H9 (cell line): ENCODE measurements around the gene HP. TPM values are rescaled to one million over a fixed set of nuclear protein-coding genes. Genes with fewer than 3 reads are reported as not detected.
"Not testable (repeated sequence)": the region's sequence is repeated elsewhere in the genome, so short reads cannot be mapped to it uniquely, and the experiment has no call there.

Source experiments
- DNase-seq: peaks from one replicate; pipeline ENCODE4 v3.0.0-alpha.2; 2017
- H2AFZ ChIP-seq: one replicate; pipeline ENCODE4 v1.6.1; 2013; ENCODE audit warnings: mild to moderate bottlenecking, low read length, control low read depth, moderate library complexity
- H2AK5ac ChIP-seq: 2 replicates; pipeline ENCODE4 v1.6.1; 2013; ENCODE audit warnings: low read length, control low read depth, mixed read lengths; ENCODE audit not compliant: insufficient read length
- H2BK120ac ChIP-seq: one replicate; pipeline ENCODE4 v1.6.1; 2013; ENCODE audit warnings: low read depth, mild to moderate bottlenecking, low read length, control low read depth, inconsistent platforms; ENCODE audit not compliant: poor library complexity, severe bottlenecking
- H2BK12ac ChIP-seq: 2 replicates; pipeline ENCODE4 v1.6.1; 2013; ENCODE audit warnings: low read length, control low read depth, mixed read lengths, low read depth; ENCODE audit not compliant: insufficient read length
- H2BK15ac ChIP-seq: 2 replicates; pipeline ENCODE4 v1.6.1; 2013; ENCODE audit warnings: low read depth, low read length, control low read depth
- H2BK20ac ChIP-seq: one replicate; pipeline ENCODE4 v1.6.1; 2013; ENCODE audit warnings: low read depth, mild to moderate bottlenecking, low read length, control low read depth, inconsistent platforms; ENCODE audit not compliant: poor library complexity, severe bottlenecking
- H2BK5ac ChIP-seq: 2 replicates; pipeline ENCODE4 v1.6.1; 2013; ENCODE audit warnings: low read length, control low read depth, mixed read lengths; ENCODE audit not compliant: insufficient read length
- H3K14ac ChIP-seq: 2 replicates; pipeline ENCODE4 v1.6.1; 2013; ENCODE audit warnings: low read length, control low read depth; ENCODE audit not compliant: insufficient read depth
- H3K18ac ChIP-seq: 2 replicates; pipeline ENCODE4 v1.6.1; 2013; ENCODE audit warnings: low read depth, mild to moderate bottlenecking, mixed read lengths, low read length, control low read depth; ENCODE audit not compliant: insufficient read length
- H3K23ac ChIP-seq: 2 replicates; pipeline ENCODE4 v1.6.1; 2013; ENCODE audit warnings: low read length, control low read depth, mixed read lengths, low read depth; ENCODE audit not compliant: insufficient read length
- H3K23me2 ChIP-seq: 2 replicates; pipeline ENCODE4 v1.6.1; 2013; ENCODE audit warnings: low read depth, mild to moderate bottlenecking, mixed read lengths, low read length, control low read depth; ENCODE audit not compliant: insufficient read length, poor library complexity, severe bottlenecking
- H3K27ac ChIP-seq: 2 replicates; pipeline ENCODE4 v1.5.1; 2013; ENCODE audit warnings: low read length, control low read depth, mixed read lengths, low read depth; ENCODE audit not compliant: insufficient read length
- H3K27me3 ChIP-seq: 2 replicates; pipeline ENCODE4 v1.6.1; 2013; ENCODE audit warnings: low read length, control low read depth, inconsistent platforms; ENCODE audit not compliant: insufficient read depth
- H3K4ac ChIP-seq: 2 replicates; pipeline ENCODE4 v1.6.1; 2013; ENCODE audit warnings: low read depth, mild to moderate bottlenecking, control low read depth, inconsistent platforms, low read length, moderate library complexity
- H3K4me1 ChIP-seq: 2 replicates; pipeline ENCODE4 v1.6.1; 2013; ENCODE audit warnings: low read length, control low read depth, inconsistent platforms; ENCODE audit not compliant: insufficient read depth
- H3K4me2 ChIP-seq: 2 replicates; pipeline ENCODE4 v1.6.1; 2013; ENCODE audit warnings: low read length, control low read depth, mixed read lengths; ENCODE audit not compliant: insufficient read length, insufficient read depth
- H3K56ac ChIP-seq: 2 replicates; pipeline ENCODE4 v1.6.1; 2013; ENCODE audit warnings: low read depth, mild to moderate bottlenecking, mixed read lengths, low read length, control low read depth; ENCODE audit not compliant: insufficient read length
- H3K79me1 ChIP-seq: 2 replicates; pipeline ENCODE4 v1.6.1; 2013; ENCODE audit warnings: low read depth, mild to moderate bottlenecking, moderate library complexity, low read length, control low read depth, inconsistent platforms; ENCODE audit not compliant: insufficient read depth, poor library complexity, severe bottlenecking
- H3K79me2 ChIP-seq: 2 replicates; pipeline ENCODE4 v1.6.1; 2013; ENCODE audit warnings: low read length, control low read depth, inconsistent platforms; ENCODE audit not compliant: insufficient read depth
- H3K9ac ChIP-seq: 2 replicates; pipeline ENCODE4 v1.6.1; 2013; ENCODE audit warnings: low read length, control low read depth, mixed read lengths; ENCODE audit not compliant: insufficient read length; ENCODE audit errors: extremely low read depth
- H3K9me3 ChIP-seq: one replicate; pipeline ENCODE4 v1.6.1; 2013; ENCODE audit warnings: low read depth, low read length, inconsistent platforms; ENCODE audit not compliant: control insufficient read depth
- H3T11ph ChIP-seq: one replicate; pipeline ENCODE4 v1.6.1; 2013; ENCODE audit warnings: mild to moderate bottlenecking, low read length, control low read depth, inconsistent platforms
- H4K20me1 ChIP-seq: one replicate; pipeline ENCODE4 v1.6.1; 2013; ENCODE audit not compliant: control insufficient read depth, insufficient read length, insufficient read depth
- H4K5ac ChIP-seq: 2 replicates; pipeline ENCODE4 v1.6.1; 2013; ENCODE audit warnings: low read depth, mild to moderate bottlenecking, mixed read lengths, low read length, control low read depth; ENCODE audit not compliant: insufficient read length
- H4K8ac ChIP-seq: replicated peaks from 2 replicates; pipeline ENCODE4 v1.6.1; 2013; ENCODE audit warnings: low read length, control low read depth, mixed read lengths, low read depth; ENCODE audit not compliant: insufficient read length
- H4K91ac ChIP-seq: 2 replicates; pipeline ENCODE4 v1.6.1; 2013; ENCODE audit warnings: low read depth, mild to moderate bottlenecking, moderate library complexity, mixed read lengths, low read length, control low read depth; ENCODE audit not compliant: insufficient read length
- H3K27ac Mint-ChIP-seq, 3 experiments: 2 replicates in 2 of 3; 3 replicates in 1 of 3; pipeline ENCODE4 v1.8.0; 2020 to 2021; ENCODE audit warnings: mixed read lengths in 3 of 3, mild to moderate bottlenecking in 1 of 3, moderate library complexity in 1 of 3
- H3K27me3 Mint-ChIP-seq: 2 replicates; pipeline ENCODE4 v1.8.0; 2021; ENCODE audit warnings: low read depth, mild to moderate bottlenecking, moderate library complexity, mixed read lengths
- H3K36me3 Mint-ChIP-seq, 3 experiments: 2 replicates in 2 of 3; 3 replicates in 1 of 3; pipeline ENCODE4 v1.8.0; 2020 to 2021; ENCODE audit warnings: low read depth in 3 of 3, mixed read lengths in 3 of 3; ENCODE audit not compliant: insufficient read depth in 1 of 3
- H3K4me1 Mint-ChIP-seq, 2 experiments: 2 replicates each; pipeline ENCODE4 v1.8.0; 2020; ENCODE audit warnings: mixed read lengths in 2 of 2
- H3K4me3 Mint-ChIP-seq, 2 experiments: 2 replicates in 1 of 2; 3 replicates in 1 of 2; pipeline ENCODE4 v1.8.0; 2020 to 2021; ENCODE audit warnings: mild to moderate bottlenecking in 2 of 2, mixed read lengths in 2 of 2, moderate library complexity in 1 of 2
- H3K9me3 Mint-ChIP-seq, 2 experiments: 2 replicates in 1 of 2; 3 replicates in 1 of 2; pipeline ENCODE4 v1.8.0; 2020; ENCODE audit warnings: mild to moderate bottlenecking in 2 of 2, mixed read lengths in 2 of 2, moderate library complexity in 1 of 2
- WGBS: extraction: QIAGEN DNeasy Blood & Tissue Kit; methylation state at CpG from one replicate; pipeline ENCODE4 v1.1.7; 2013; ENCODE audit warnings: missing lambda C conversion rate, low lambda C conversion rate, mixed read lengths; ENCODE audit not compliant: insufficient read length; ENCODE audit errors: extremely low coverage; 5-methylcytosine and 5-hydroxymethylcytosine counted together
- long read RNA-seq: library from polyadenylated mRNA; unstranded; transcript quantifications from one replicate; pipeline ENCODE4 v2.0.0, GENCODE V29; 2020
- total RNA-seq: library from RNA; stranded (reverse); gene quantifications from 2 replicates; pipeline ENCODE4 v1.2.1, GENCODE V29; 2021

HP gene, protein sequence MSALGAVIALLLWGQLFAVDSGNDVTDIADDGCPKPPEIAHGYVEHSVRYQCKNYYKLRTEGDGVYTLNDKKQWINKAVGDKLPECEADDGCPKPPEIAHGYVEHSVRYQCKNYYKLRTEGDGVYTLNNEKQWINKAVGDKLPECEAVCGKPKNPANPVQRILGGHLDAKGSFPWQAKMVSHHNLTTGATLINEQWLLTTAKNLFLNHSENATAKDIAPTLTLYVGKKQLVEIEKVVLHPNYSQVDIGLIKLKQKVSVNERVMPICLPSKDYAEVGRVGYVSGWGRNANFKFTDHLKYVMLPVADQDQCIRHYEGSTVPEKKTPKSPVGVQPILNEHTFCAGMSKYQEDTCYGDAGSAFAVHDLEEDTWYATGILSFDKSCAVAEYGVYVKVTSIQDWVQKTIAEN
- total RNA-seq = not detected in 2 replicates
- long read RNA-seq = 0 reads

DNA sequence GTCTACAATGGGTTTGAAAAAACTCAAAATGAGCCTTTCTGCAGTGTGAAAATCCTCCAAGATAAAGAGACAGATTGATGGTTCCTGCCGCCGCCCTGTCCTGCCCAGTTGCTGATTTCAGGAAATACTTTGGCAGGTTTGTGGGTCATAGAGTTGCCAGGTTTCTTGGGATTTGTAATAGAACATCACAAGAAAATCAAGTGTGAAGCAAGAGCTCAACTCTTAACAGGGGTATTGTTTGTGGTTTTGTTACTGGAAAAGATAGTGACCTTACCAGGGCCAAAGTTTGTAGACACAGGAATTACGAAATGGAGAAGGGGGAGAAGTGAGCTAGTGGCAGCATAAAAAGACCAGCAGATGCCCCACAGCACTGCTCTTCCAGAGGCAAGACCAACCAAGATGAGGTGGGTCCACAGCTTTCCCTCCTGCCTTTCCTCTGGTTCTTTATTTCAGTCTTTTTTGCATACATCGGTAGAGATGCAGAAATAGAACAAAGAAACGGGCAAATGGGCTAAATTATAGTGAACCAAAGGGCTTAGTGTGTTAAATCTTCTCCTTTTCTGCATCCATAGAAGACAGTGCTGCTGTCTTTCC lies at the start of gene HP:
TSS of gene HP (plus strand) at position 252 of the 594 bp plus-strand sequence. CDS start at position 400, 148 bp downstream.
- H3K27me3 Mint-ChIP-seq = peaks cover 11% of the 10 kb centered on the region
- H3K27ac ChIP-seq, H2BK120ac ChIP-seq, H3K4me3 Mint-ChIP-seq, H3K18ac ChIP-seq, H2AK5ac ChIP-seq, H4K8ac ChIP-seq, H2BK15ac ChIP-seq, H3K4ac ChIP-seq, H3K9me3 Mint-ChIP-seq, H3K9ac ChIP-seq, H2BK5ac ChIP-seq, H4K5ac ChIP-seq, H3K27ac Mint-ChIP-seq, H3K56ac ChIP-seq, H3K27me3 ChIP-seq, H3K23ac ChIP-seq, H3K14ac ChIP-seq, H3K4me2 ChIP-seq, H3K4me1 Mint-ChIP-seq, H4K20me1 ChIP-seq, DNase-seq, H3K79me1 ChIP-seq, H3K36me3 Mint-ChIP-seq, H3K23me2 ChIP-seq, H2BK12ac ChIP-seq, H3K79me2 ChIP-seq, H3K9me3 ChIP-seq, H2AFZ ChIP-seq, H3K4me1 ChIP-seq, H3T11ph ChIP-seq, H4K91ac ChIP-seq, H2BK20ac ChIP-seq: not testable (repeated sequence)
- WGBS = no CpG with 5 or more reads among the region's 5 CpGs

GRCh38 chr16:72008065-72008423 lies 46.3 kb upstream of the HP start:
- not testable (repeated sequence) for H3K4ac ChIP-seq, H2BK12ac ChIP-seq, H3K9ac ChIP-seq, H4K8ac ChIP-seq, H3K4me2 ChIP-seq, H3K56ac ChIP-seq, H3K27ac Mint-ChIP-seq, H2BK120ac ChIP-seq, H3K9me3 ChIP-seq, H3K27me3 ChIP-seq, H2BK15ac ChIP-seq, H2AK5ac ChIP-seq, H2BK20ac ChIP-seq, H3T11ph ChIP-seq, H3K9me3 Mint-ChIP-seq, H3K23ac ChIP-seq, H3K36me3 Mint-ChIP-seq, H3K4me1 Mint-ChIP-seq, H3K79me2 ChIP-seq, H3K27ac ChIP-seq, H2AFZ ChIP-seq, H3K79me1 ChIP-seq, H3K18ac ChIP-seq, H3K4me1 ChIP-seq, DNase-seq, H3K14ac ChIP-seq, H4K20me1 ChIP-seq, H2BK5ac ChIP-seq, H4K91ac ChIP-seq, H3K23me2 ChIP-seq, H4K5ac ChIP-seq
- Mint-ChIP-seq H3K4me3 (peak overlapping the region; percentile 84 to 97; a peak in 3 of 5 replicates), H3K27me3 (peaks cover 26% of the 10 kb centered on the region)
- no CpG with 5 or more reads among the region's 9 CpGs for WGBS
